ENCODE measurements around the gene KDM4C.

KDM4C gene

DNA sequence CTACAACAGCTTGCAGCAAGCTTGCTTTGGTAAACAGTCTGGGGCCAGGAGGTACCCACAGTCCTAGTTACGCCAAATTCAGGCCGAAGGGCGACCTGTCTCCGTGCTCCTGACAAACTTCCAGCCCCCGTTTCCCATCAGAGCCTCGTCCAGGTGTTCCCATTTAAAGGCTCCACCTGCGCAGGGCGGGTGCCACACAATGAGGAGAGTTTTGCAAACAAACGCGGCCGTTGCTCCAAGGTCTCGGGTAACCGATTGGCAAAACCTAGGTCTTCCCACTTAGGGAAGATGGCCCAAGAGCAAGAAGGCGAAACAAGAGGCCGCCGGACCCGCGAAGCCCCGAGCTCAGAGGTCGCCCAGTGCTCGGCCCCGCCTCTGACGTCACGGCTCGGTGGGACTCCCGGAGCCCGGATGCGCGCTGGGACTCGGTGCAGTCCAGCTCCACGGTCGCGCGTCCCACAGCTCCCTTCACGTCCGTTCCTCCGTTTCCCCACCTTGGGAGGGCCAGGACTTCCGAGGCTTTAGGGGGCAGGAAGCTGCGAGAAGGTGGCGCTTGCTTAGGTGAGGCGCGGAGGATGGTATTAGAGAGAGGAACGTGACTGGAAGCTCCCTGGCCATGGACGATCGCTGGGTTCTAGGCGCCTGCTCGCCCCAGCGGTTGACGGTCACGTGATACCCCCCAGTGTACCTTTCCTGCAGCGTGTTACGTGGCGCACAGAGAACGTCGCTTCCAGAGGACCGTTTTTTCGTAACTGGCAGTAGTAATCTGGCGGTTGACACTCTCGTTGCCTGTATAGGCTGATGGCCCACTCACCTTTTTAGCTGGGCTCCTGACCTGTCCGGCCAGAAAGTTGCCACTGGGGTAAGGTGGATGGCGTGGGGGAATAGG, 41.8 kb upstream of the KDM4C start:
- H3K27me3 ChIP-seq = no peaks in the 10 kb centered on the region
- no peaks in the 10 kb centered on the region for H3K9me3 ChIP-seq
- no peaks in the 10 kb centered on the region for H3K36me3 ChIP-seq
- peak overlapping the region; percentile 62 for H3K4me3 ChIP-seq (ENCODE audit: low read depth, low read length)
- peak; percentile 84 for DNase-seq
- TF ChIP-seq, protein P1, sequence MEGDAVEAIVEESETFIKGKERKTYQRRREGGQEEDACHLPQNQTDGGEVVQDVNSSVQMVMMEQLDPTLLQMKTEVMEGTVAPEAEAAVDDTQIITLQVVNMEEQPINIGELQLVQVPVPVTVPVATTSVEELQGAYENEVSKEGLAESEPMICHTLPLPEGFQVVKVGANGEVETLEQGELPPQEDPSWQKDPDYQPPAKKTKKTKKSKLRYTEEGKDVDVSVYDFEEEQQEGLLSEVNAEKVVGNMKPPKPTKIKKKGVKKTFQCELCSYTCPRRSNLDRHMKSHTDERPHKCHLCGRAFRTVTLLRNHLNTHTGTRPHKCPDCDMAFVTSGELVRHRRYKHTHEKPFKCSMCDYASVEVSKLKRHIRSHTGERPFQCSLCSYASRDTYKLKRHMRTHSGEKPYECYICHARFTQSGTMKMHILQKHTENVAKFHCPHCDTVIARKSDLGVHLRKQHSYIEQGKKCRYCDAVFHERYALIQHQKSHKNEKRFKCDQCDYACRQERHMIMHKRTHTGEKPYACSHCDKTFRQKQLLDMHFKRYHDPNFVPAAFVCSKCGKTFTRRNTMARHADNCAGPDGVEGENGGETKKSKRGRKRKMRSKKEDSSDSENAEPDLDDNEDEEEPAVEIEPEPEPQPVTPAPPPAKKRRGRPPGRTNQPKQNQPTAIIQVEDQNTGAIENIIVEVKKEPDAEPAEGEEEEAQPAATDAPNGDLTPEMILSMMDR (IDR thresholded peaks at IDR 0.05; ENCODE audit: low read depth, low read length) = no peak
- H3K4me1 ChIP-seq = peaks cover 7% of the 10 kb centered on the region

DNA sequence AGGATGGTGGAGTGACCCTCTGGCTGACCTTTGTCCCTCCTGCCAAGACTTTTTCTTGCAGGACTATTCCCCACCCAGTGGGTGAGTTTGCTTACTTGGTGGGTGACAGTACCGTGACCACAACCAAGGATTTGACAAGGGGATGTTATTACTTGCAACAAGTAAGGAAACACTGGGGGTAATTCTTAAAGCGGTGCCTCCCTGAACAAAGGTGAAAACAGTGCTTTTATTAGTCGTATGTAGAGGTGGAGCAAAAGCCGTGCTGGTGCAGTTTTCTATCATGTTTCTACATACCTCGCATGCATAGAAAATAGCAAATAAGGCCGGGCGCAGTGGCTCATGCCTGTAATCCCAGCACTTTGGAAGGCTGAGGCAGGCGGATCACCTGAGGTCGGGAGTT, 41.0 kb upstream of the KDM4C start:
- peaks cover 7% of the 10 kb centered on the region for H3K4me1 ChIP-seq
- peak overlapping the region; percentile 62 for H3K4me3 ChIP-seq (ENCODE audit: low read depth, low read length)
- H3K36me3 ChIP-seq = no peaks in the 10 kb centered on the region
- DNase-seq = no peak
- H3K27me3 ChIP-seq = no peaks in the 10 kb centered on the region
- H3K9me3 ChIP-seq = no peaks in the 10 kb centered on the region
- TF ChIP-seq, protein P1 (IDR thresholded peaks at IDR 0.05; ENCODE audit: low read depth, low read length) = no peak

DNA sequence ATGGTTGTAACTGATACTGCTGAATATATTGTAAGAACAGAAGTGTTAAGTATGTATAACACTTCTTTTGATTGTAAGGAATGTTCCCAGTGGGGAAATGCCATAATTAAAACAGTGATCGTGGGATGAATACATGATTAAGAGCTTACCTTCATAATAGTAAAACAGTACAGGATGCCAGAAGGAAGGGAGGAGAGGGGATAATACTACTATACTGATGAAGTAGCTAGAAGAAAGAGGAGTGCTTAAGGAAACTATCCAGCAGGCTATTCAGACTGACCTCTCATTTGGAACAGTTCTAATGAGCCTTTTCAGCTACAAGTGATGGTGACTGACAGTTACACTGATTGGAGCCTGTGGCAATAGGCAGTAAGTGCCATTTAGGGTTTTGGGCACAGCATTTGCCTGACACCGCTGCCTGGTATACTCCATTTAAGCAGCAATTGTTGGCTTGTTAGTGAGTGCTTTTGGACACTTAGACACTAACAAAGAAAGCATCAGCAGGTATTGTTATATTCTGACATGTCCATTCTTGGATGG, 33.8 kb upstream of the KDM4C start:
- no peak for DNase-seq
- Histone ChIP-seq H3K36me3 (no peaks in the 10 kb centered on the region), H3K9me3 (no peaks in the 10 kb centered on the region), H3K4me1 (no peaks in the 10 kb centered on the region), H3K4me3 (ENCODE audit: low read depth, low read length) (no peak overlapping the region), H3K27me3 (no peaks in the 10 kb centered on the region)
- TF ChIP-seq, protein P1 (IDR thresholded peaks at IDR 0.05; ENCODE audit: low read depth, low read length) = no peak

DNA sequence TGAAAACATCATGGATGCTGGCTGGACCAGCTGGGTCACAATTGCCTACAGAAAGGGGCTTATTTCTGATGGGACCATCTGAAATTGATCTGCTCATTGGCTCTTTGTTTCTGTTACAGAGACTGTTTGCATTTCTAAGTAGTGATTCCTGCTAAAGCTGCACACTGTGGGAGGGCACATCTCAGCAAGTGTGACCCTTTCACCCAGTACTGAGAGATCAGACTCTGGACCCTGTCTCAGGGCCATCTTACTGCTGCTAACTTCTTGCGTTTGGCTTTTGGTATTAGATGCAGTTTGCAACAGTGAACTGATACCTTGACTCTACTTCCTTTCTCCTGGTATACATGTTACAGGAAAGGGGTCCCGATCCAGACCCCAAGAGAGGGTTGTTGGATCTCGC, 24.5 kb upstream of the KDM4C start:
- TF ChIP-seq, protein P1 (IDR thresholded peaks at IDR 0.05; ENCODE audit: low read depth, low read length) = no peak
- Histone ChIP-seq H3K9me3 (no peaks in the 10 kb centered on the region), H3K27me3 (no peaks in the 10 kb centered on the region), H3K4me3 (ENCODE audit: low read depth, low read length) (no peak overlapping the region), H3K4me1 (no peaks in the 10 kb centered on the region), H3K36me3 (no peaks in the 10 kb centered on the region)
- no peak for DNase-seq

DNA sequence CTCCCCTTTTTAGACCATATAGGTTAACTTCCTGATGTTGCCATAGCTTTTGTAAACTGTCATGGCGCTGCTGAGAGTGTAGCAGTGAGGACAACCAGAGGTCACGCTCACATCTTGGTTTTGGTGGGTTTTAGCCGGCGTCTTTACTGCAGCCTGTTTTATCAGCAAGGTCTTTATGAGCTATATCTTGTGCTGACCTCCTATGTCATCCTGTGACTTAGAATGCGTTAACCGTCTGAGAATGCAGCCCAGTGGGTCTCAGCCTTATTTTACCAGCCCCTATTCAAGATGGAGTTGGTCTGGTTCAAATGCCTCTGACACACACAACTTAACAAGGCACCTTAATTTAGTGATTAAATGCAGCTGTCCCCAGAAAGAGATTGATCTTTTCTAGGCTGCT, 23.9 kb upstream of the KDM4C start:
- TF ChIP-seq, protein P1 (IDR thresholded peaks at IDR 0.05; ENCODE audit: low read depth, low read length) = no peak
- no peaks in the 10 kb centered on the region for H3K9me3 ChIP-seq
- H3K36me3 ChIP-seq = no peaks in the 10 kb centered on the region
- H3K4me3 ChIP-seq (ENCODE audit: low read depth, low read length) = no peak overlapping the region
- no peaks in the 10 kb centered on the region for H3K4me1 ChIP-seq
- no peaks in the 10 kb centered on the region for H3K27me3 ChIP-seq
- DNase-seq = no peak

DNA sequence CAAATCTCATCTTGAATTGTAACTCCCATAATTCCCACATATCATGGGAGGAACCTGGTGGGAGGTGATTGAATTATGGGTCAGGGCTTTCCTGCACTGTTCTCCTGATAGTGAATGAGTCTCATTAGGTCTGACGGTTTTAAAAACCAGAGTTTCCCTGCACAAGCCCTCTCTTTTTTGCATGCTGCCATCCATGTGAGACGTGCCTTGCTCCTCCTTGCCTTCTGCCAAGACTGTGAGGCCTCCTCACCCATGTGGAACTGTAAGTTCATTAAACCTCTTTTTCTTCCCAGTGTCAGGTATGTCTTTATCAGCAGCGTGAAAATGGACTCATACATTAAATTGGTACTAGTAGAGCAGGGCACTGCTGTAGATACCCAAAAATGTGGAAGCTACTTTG, 22.4 kb upstream of the KDM4C start:
- TF ChIP-seq, protein P1 (IDR thresholded peaks at IDR 0.05; ENCODE audit: low read depth, low read length) = no peak
- Histone ChIP-seq H3K36me3 (no peaks in the 10 kb centered on the region), H3K9me3 (no peaks in the 10 kb centered on the region), H3K27me3 (no peaks in the 10 kb centered on the region), H3K4me3 (ENCODE audit: low read depth, low read length) (no peak overlapping the region), H3K4me1 (no peaks in the 10 kb centered on the region)
- no peak for DNase-seq

Data from BE2C (cell line).